ENCODE results near the gene SPATA45. TPM values are rescaled to one million over a fixed set of nuclear protein-coding genes. Genes with fewer than 3 reads are reported as not detected.

The SPATA45 gene
- total RNA-seq, 2 donors from 2014 or later = not detected

DNA sequence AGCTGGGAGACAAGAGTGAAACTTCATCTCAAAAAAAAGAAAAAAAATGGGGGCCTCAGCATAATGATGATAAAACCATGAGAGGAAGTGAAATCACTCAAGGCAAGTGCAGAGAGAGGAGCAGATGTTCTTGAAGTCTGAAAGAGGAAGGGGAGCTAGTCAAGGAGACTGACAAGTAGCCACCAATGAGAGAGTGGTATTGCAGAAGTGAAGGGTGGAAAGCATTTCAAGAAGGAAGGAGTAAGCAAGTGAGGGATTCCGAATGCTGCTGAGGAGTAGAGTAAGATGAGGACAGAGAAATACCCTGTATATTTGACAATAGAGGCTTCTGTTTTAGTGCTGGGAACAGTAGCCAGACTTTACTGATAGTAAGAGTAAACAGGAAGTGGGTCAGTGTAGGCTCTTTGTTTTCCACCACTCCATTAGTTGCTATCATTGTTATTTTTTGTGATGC lies 52.9 kb downstream of the SPATA45 start:
- H3K4me3 ChIP-seq = no peak overlapping the region
- H3K36me3 ChIP-seq = peaks cover 6% of the 10 kb centered on the region
- no peak overlapping the region for H3K27ac ChIP-seq
- no peaks in the 10 kb centered on the region for H3K27me3 ChIP-seq (replicated peaks; ENCODE audit: insufficient read depth)
- TF ChIP-seq, protein P1, sequence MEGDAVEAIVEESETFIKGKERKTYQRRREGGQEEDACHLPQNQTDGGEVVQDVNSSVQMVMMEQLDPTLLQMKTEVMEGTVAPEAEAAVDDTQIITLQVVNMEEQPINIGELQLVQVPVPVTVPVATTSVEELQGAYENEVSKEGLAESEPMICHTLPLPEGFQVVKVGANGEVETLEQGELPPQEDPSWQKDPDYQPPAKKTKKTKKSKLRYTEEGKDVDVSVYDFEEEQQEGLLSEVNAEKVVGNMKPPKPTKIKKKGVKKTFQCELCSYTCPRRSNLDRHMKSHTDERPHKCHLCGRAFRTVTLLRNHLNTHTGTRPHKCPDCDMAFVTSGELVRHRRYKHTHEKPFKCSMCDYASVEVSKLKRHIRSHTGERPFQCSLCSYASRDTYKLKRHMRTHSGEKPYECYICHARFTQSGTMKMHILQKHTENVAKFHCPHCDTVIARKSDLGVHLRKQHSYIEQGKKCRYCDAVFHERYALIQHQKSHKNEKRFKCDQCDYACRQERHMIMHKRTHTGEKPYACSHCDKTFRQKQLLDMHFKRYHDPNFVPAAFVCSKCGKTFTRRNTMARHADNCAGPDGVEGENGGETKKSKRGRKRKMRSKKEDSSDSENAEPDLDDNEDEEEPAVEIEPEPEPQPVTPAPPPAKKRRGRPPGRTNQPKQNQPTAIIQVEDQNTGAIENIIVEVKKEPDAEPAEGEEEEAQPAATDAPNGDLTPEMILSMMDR (IDR thresholded peaks at IDR 0.05) = no peak
- ATAC-seq (ENCODE audit: insufficient number of reproducible peaks, low FRiP score, low read depth) = no peak
- DNase-seq (ENCODE audit: low spot score) = no peak
- no peaks in the 10 kb centered on the region for H3K9me3 ChIP-seq
- peaks cover 8 to 28% of the 10 kb centered on the region in 2 donors for H3K4me1 ChIP-seq (ENCODE audit: control insufficient read depth in 1 of 2, low read depth in 2 of 2)

DNA sequence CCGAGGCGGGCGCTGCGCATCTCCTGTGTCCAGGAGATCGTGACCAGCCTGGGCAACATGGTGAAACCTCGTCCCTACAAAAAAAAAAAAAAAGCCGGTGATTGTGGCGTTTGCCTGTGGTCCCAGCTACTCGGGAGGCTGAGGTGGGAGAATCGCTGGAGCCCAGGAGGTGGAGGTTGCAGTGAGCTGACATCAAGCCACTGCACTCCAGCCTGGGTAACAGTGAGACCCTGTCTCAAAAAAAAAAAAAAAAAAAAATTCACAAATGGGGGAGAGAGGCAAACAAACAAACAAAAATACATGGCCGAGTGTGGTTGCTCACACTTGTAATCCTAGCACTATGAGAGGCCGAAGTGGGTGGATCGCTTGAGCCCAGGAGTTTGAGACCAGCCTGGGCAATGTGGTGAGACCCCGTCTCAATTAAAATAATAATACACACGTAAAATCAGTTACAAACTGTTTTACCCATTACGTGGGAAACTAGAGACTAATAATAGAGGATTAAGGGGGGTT lies 55.0 kb downstream of the SPATA45 start:
- no peaks in the 10 kb centered on the region for H3K9me3 ChIP-seq
- H3K4me3 ChIP-seq = peak overlapping the region; percentile 95
- H3K27me3 ChIP-seq (replicated peaks; ENCODE audit: insufficient read depth) = no peaks in the 10 kb centered on the region
- TF ChIP-seq, protein P1 (IDR thresholded peaks at IDR 0.05) = no peak
- H3K27ac ChIP-seq = peak overlapping the region; percentile 87 to 89
- H3K36me3 ChIP-seq = peaks cover 6% of the 10 kb centered on the region
- DNase-seq (ENCODE audit: low spot score) = no peak
- no peak for ATAC-seq (ENCODE audit: insufficient number of reproducible peaks, low FRiP score, low read depth)
- H3K4me1 ChIP-seq (ENCODE audit: control insufficient read depth in 1 of 2, low read depth in 2 of 2) = peaks cover 13 to 29% of the 10 kb centered on the region in 2 donors

DNA sequence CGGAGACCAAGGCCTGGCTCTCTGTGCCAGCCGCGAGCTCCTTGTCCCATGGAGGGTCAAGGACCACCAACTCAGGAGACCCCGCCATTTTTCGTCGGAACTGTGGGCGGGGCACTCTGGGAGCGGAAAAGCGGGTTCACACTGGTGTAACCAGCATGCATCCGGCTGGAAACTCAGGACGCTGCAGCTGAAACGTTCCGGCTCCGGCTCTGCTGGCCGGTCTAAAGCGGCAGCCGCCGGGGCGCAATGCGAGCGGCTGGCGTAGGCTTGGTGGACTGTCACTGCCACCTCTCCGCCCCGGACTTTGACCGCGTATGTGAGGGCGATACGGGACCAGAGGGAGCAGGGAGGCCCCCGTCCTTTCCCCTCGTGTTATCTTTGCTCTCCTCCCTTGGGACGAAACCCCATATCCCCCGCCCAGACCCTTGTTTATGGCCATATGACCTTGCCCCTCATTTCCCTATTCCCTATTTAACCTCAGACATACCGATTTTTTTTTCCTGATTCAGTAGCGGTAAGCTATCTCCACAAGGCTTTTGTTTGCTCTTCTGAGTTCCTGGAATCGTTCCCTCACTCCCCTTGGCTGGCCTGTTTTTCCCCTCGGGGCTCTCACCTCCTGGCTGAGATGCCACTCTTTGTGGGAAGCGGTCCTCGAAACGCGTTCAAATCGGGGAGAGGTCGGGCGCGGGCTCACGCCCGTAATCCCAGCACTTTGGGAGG lies 55.6 kb downstream of the SPATA45 start, which contains the start of the genes NSL1 and TATDN3:
NSL1 (minus strand) TSS at position 102 of the 720 bp plus-strand sequence; CDS start at position 88, 14 bp downstream.
TATDN3 (plus strand) TSS at position 219 of the 720 bp plus-strand sequence; CDS start at position 247, 28 bp downstream.
- ATAC-seq (ENCODE audit: insufficient number of reproducible peaks, low FRiP score, low read depth) = peak; percentile 63
- TF ChIP-seq, protein P1 (IDR thresholded peaks at IDR 0.05) = no peak
- peak within 1 kb of the TSS; percentile 87 to 89 for H3K27ac ChIP-seq
- peak within 1 kb of the TSS; percentile 95 for H3K4me3 ChIP-seq
- no peaks in the 10 kb centered on the region for H3K27me3 ChIP-seq (replicated peaks; ENCODE audit: insufficient read depth)
- H3K4me1 ChIP-seq (ENCODE audit: control insufficient read depth in 1 of 2, low read depth in 2 of 2) = peaks cover 13 to 29% of the 10 kb centered on the region in 2 donors
- peak; percentile 50 for DNase-seq (ENCODE audit: low spot score)
- H3K36me3 ChIP-seq = peaks cover under 1% of the 10 kb centered on the region
- no peaks in the 10 kb centered on the region for H3K9me3 ChIP-seq

DNA sequence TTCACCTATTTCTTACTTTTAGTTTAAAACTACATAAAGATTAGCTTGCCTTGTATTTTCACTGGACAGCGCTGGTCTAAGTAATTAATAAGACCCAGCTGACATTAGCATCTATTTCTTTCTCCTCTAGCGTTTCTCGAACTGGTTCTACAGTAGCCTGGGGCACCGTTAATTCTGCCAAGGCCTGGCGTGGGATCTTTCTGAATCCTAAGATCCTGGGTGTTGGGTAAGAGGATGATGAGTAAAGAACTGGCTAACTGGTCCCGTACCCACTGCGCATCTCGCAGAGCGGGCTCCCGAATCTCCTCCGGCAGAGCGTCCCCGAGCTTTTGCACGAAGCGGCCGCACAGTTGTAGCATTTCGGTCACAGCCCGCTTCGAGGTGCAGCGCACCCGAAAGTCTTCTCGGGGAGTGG lies 56.2 kb downstream of the SPATA45 start:
- no peak for DNase-seq (ENCODE audit: low spot score)

DNA sequence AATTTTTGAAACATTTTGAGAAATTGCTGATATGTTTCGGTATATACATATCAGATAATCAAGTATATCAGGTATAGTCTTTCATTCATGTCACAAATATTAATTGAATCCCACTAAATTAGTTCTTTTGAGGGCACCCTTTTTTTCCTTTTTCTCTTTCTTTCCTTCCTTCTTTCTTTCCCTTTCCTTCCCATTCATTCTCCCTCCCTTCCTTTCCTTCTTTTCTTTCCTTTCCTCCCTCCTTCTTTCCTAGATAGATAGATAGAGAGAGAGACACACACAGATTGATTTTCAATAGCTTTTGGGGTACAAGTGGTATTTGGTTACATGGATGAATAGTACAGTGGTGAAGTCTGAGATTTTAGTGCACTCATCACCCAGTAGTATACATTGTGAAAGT lies 61.6 kb downstream of the SPATA45 start:
- DNase-seq (ENCODE audit: low spot score) (no peak), ATAC-seq (ENCODE audit: insufficient number of reproducible peaks, low FRiP score, low read depth) (no peak)
- Histone ChIP-seq H3K9me3 (no peaks in the 10 kb centered on the region), H3K27ac (no peak overlapping the region), H3K27me3 (replicated peaks; ENCODE audit: insufficient read depth) (no peaks in the 10 kb centered on the region), H3K36me3 (peaks cover 11% of the 10 kb centered on the region), H3K4me1 (ENCODE audit: control insufficient read depth in 1 of 2, low read depth in 2 of 2) (peaks cover 12 to 14% of the 10 kb centered on the region in 2 donors), H3K4me3 (no peak overlapping the region)
- TF ChIP-seq, protein P1 (IDR thresholded peaks at IDR 0.05) = no peak

More for the DNA sequence above, 56.2 kb downstream of the SPATA45 start:
- no peaks in the 10 kb centered on the region for H3K27me3 ChIP-seq (replicated peaks; ENCODE audit: insufficient read depth)
- no peaks in the 10 kb centered on the region for H3K9me3 ChIP-seq
- peak; percentile 33 for ATAC-seq (ENCODE audit: insufficient number of reproducible peaks, low FRiP score, low read depth)
- TF ChIP-seq, protein P1 (IDR thresholded peaks at IDR 0.05) = no peak
- H3K27ac ChIP-seq = peak overlapping the region; percentile 87 to 89
- peaks cover 6% of the 10 kb centered on the region for H3K36me3 ChIP-seq
- peak overlapping the region; percentile 95 for H3K4me3 ChIP-seq
- H3K4me1 ChIP-seq (ENCODE audit: control insufficient read depth in 1 of 2, low read depth in 2 of 2) = peaks cover 13 to 29% of the 10 kb centered on the region in 2 donors

Data from thoracic aorta (tissue), 2 donors.